T-cell (primary cell): ENCODE data around the gene ABCA6. TPM values are rescaled to one million over a fixed set of nuclear protein-coding genes. Genes with fewer than 3 reads are reported as not detected.

Source experiments
- ATAC-seq, 4 experiments: fragments of 200-7000 bp in 3 of 4; fragments of 150-1000 bp in 1 of 4; cut with Tn5 transposase; replicated peaks in 1 of 4; 1 replicate in 3 of 4; 2 replicates in 1 of 4; pipeline ENCODE4 v1.10.0; 2021; ENCODE audit warnings: moderate library complexity in 3 of 4, mild to moderate bottlenecking in 2 of 4, moderate number of reproducible peaks in 1 of 4
- CTCF ChIA-PET, 2 donors: fragments of 300-600 bp; sonication (Branson Sonifier 250); formaldehyde crosslinking; loops; one replicate each; lab custom pipeline; 2022; ENCODE audit warnings: antibody characterized with exemption in 2 of 2; lab: Charles Lee
- POLR2A ChIA-PET, 2 donors: fragments of 300-600 bp; sonication (Branson Sonifier 250); formaldehyde crosslinking; loops; one replicate each; lab custom pipeline; 2022; ENCODE audit warnings: antibody characterized with exemption in 2 of 2; lab: Charles Lee
- DNase-seq, 35 experiments: peaks; one replicate each; pipeline versions ENCODE4 v3.0.0 to v3.0.0-alpha.2; 2013 to 2023
- H3K27ac ChIP-seq: one replicate; pipeline ENCODE4 v1.5.1; 2013; ENCODE audit warnings: low read length
- H3K27me3 ChIP-seq, 2 experiments: replicated peaks in 1 of 2; 1 replicate in 1 of 2; 2 replicates in 1 of 2; pipeline versions ENCODE4 v1.6.1 to v1.7.0; 2013; ENCODE audit warnings: low read length in 1 of 2, mixed read lengths in 1 of 2; ENCODE audit not compliant: control insufficient read depth in 2 of 2, insufficient read depth in 2 of 2; ENCODE audit errors: extremely low read depth in 1 of 2
- H3K36me3 ChIP-seq, 2 donors: 1 replicate in 1 of 2; 2 replicates in 1 of 2; pipeline versions ENCODE4 v1.6.1 to v1.7.0; 2013; ENCODE audit warnings: low read length in 1 of 2; ENCODE audit not compliant: control insufficient read depth in 2 of 2, insufficient read depth in 1 of 2; ENCODE audit errors: extremely low read depth in 1 of 2
- H3K4me1 ChIP-seq, 2 experiments: 1 replicate in 1 of 2; 2 replicates in 1 of 2; pipeline versions ENCODE4 v1.6.1 to v1.7.0; 2013; ENCODE audit warnings: low read length in 2 of 2, mixed read lengths in 1 of 2; ENCODE audit not compliant: insufficient read depth in 2 of 2, control insufficient read depth in 1 of 2; ENCODE audit errors: extremely low read depth in 1 of 2
- H3K4me3 ChIP-seq, 2 donors: 1 replicate in 1 of 2; 2 replicates in 1 of 2; pipeline versions ENCODE4 v1.5.1 to v1.7.0; 2013; ENCODE audit warnings: mild to moderate bottlenecking in 2 of 2, low read length in 1 of 2, moderate library complexity in 1 of 2; ENCODE audit not compliant: control insufficient read depth in 1 of 2; ENCODE audit errors: extremely low read depth in 1 of 2
- H3K9me3 ChIP-seq: 2 replicates; pipeline ENCODE4 v1.7.0; 2013
- H3K27ac Mint-ChIP-seq, 2 donors: one replicate each; pipeline ENCODE4 v1.8.0; 2020 to 2021; ENCODE audit warnings: mild to moderate bottlenecking in 2 of 2, mixed read lengths in 2 of 2
- H3K27me3 Mint-ChIP-seq, 2 donors: one replicate each; pipeline ENCODE4 v1.8.0; 2021 to 2022; ENCODE audit warnings: mixed read lengths in 2 of 2
- H3K36me3 Mint-ChIP-seq: one replicate; pipeline ENCODE4 v1.8.0; 2021; ENCODE audit warnings: mixed read lengths
- H3K4me1 Mint-ChIP-seq, 3 donors: one replicate each; pipeline ENCODE4 v1.8.0; 2020 to 2022; ENCODE audit warnings: mixed read lengths in 3 of 3, mild to moderate bottlenecking in 1 of 3
- H3K4me3 Mint-ChIP-seq, 3 donors: one replicate each; pipeline ENCODE4 v1.8.0; 2020 to 2022; ENCODE audit warnings: mild to moderate bottlenecking in 3 of 3, mixed read lengths in 3 of 3, moderate library complexity in 3 of 3
- H3K9me3 Mint-ChIP-seq, 3 donors: one replicate each; pipeline ENCODE4 v1.8.0; 2020 to 2022; ENCODE audit warnings: mixed read lengths in 3 of 3
- WGBS: methylation state at CpG from one replicate; pipeline ENCODE4 v1.1.5; 2013; ENCODE audit warnings: missing lambda C conversion rate; ENCODE audit not compliant: insufficient coverage; 5-methylcytosine and 5-hydroxymethylcytosine counted together
- total RNA-seq, 35 experiments: library from RNA in 6 of 35; stranded (reverse) in 6 of 35; fragments of 120-200 nt in 1 of 35; gene quantifications; one replicate each; pipeline versions ENCODE4 v1.2.1 to v1.2.4 and lab custom pipeline; 2013 to 2026

The ABCA6 gene
- total RNA-seq, 5 donors from 2014 or later (not counting 1 experiment from before 2014, with no cell fraction given), result 0.25 to 1.2 (median 0.79) TPM

DNA sequence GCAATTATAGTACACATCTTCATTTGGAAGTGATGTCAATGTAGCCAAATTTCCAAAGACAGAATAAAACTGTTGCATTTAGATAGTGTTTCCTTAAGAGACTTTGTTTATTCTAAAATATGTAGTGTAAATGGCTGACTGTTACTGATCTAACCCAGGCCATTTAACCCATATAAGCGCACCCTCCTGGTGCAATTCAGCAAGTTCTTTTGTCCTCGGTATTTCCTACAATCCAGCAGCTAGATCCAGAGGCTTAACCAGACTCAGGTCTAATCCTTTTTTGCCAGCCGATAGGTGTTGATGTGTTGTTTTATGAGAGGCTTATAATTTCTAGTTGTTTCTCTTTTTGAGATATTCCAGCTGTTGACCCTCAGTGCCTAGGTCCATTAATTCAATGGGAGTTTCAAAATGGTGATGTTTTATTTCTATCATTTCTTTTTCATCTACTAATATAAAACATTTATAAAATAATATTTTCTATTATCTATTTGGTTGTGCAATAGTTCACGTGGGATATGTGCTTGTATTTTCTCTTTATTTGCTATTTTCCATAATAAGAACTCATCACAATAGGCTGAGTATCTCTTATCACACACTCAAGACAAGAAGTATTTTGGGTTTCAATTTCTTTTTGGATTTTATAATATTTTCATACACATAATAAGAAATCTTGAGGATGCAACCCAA, 95.4 kb downstream of the ABCA6 start:
- ChIA-PET POLR2A (no interaction called here), CTCF (no interaction called here)
- ATAC-seq, result no peak
- no peak for DNase-seq
- WGBS, result no CpG with 5 or more reads among the region's 4 CpGs
- peaks cover 0 to 18% of the 10 kb centered on the region in 2 experiments for H3K4me1 ChIP-seq
- Mint-ChIP-seq H3K4me3 (no peak overlapping the region), H3K36me3 (no peaks in the 10 kb centered on the region), H3K27ac (no peak overlapping the region), H3K4me1 (peaks cover 13 to 19% (median 18%) of the 10 kb centered on the region in 3 donors), H3K27me3 (peaks cover 3 to 5% of the 10 kb centered on the region in 2 donors), H3K9me3 (no peaks in the 10 kb centered on the region)
- no peaks in the 10 kb centered on the region for H3K9me3 ChIP-seq
- H3K27ac ChIP-seq, result no peak overlapping the region
- no peaks in the 10 kb centered on the region for H3K36me3 ChIP-seq
- H3K27me3 ChIP-seq, result no peaks in the 10 kb centered on the region
- H3K4me3 ChIP-seq, result no peak overlapping the region

DNA sequence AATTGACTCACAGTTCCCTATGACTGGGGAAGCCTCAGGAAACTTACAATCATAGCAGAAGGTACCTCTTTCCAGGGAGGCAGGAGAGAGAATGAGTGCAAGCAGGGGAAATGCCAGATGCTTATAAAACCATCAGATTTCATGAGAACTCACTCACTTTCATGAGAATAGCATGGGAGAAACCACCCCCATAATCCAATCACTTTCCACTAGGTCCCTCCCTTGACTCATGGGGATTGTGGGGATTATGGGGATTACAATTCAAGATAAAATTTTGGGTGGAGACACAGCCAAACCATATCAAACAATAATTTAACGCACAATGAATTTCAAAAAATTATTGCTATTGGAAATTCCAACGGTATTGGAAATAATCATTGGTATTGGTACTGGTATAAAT, 96.0 kb downstream of the ABCA6 start:
- ATAC-seq (no peak), DNase-seq (no peak)
- ChIA-PET POLR2A (no interaction called here), CTCF (no interaction called here)
- Mint-ChIP-seq H3K4me1 (peaks cover 13 to 19% (median 18%) of the 10 kb centered on the region in 3 donors), H3K4me3 (no peak overlapping the region), H3K9me3 (no peaks in the 10 kb centered on the region), H3K36me3 (no peaks in the 10 kb centered on the region), H3K27ac (no peak overlapping the region), H3K27me3 (no peaks in the 10 kb centered on the region)
- no peaks in the 10 kb centered on the region for H3K27me3 ChIP-seq
- H3K4me3 ChIP-seq, result no peak overlapping the region
- peaks cover 0 to 18% of the 10 kb centered on the region in 2 experiments for H3K4me1 ChIP-seq
- WGBS, result no CpG with 5 or more reads among the region's 2 CpGs
- no peaks in the 10 kb centered on the region for H3K36me3 ChIP-seq
- no peaks in the 10 kb centered on the region for H3K9me3 ChIP-seq
- H3K27ac ChIP-seq, result no peak overlapping the region

DNA sequence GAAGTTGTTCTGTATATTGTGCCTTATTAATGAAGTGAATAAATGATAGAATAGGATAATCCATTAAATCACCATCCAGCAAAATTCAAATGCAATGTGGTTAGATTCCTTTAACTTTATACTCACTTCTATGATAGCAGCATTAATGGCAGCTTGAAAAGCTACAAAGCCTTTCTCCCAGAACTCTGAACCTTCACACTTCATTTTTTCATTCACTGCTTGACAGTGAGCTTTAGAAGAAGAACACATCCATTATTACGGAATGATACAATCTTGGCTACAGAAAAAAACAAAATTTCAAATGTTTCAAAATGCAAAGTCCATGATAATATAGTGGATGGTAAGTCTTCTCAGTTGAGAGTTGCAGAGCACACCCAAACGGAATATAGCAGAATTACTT, 97.3 kb downstream of the ABCA6 start:
- no peak overlapping the region for H3K4me3 ChIP-seq
- no peaks in the 10 kb centered on the region for H3K36me3 ChIP-seq
- Mint-ChIP-seq H3K27ac (no peak overlapping the region), H3K4me1 (peaks cover 13 to 19% (median 18%) of the 10 kb centered on the region in 3 donors), H3K36me3 (no peaks in the 10 kb centered on the region), H3K4me3 (no peak overlapping the region), H3K9me3 (no peaks in the 10 kb centered on the region), H3K27me3 (no peaks in the 10 kb centered on the region)
- CTCF ChIA-PET, result no interaction called here
- no peaks in the 10 kb centered on the region for H3K27me3 ChIP-seq
- H3K9me3 ChIP-seq, result no peaks in the 10 kb centered on the region
- POLR2A ChIA-PET, result interaction anchor here in 1 of 2 donors (0.6 kb wide), 1 partner anchor 178 kb away, joined by 3 read pairs; no protein-coding TSS in a partner anchor
- ATAC-seq, result no peak
- no peak overlapping the region for H3K27ac ChIP-seq
- DNase-seq, result no peak
- no CpG with 5 or more reads among the region's 2 CpGs for WGBS
- H3K4me1 ChIP-seq, result peaks cover 0 to 14% of the 10 kb centered on the region in 2 experiments

DNA sequence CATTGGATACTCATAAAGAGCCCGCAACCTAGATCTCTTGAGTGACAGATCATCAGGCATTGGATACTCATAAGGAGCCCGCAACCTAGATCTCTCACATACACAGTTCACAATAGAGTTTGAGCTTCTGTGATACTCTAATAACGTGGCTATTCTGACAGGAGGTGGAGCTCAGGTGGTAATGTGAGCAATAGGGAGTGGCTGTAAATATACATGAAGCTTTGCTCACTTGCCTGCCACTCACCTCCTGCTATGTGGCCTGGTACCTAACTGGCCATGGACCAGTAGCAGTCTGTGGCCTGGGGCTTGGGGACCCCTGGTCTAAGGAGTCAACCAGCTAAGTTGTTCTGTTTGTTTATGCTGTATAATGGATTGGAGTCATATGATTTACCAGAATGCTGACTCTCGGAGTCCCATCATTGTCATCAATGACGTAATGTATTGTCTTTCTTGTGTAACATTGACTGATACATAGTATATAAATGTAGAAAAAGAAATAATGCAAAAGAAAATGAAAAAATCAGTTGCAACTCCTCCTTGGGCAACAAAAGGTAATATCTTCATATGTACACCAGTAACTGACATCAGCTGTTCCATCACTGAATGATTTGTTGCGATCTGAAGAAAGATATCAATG, 98.5 kb downstream of the ABCA6 start:
- no peak overlapping the region for H3K27ac Mint-ChIP-seq
- peaks cover 7 to 8% (median 7%) of the 10 kb centered on the region in 3 donors for H3K4me1 Mint-ChIP-seq
- DNase-seq (no peak), ATAC-seq (no peak)
- H3K9me3 Mint-ChIP-seq, result no peaks in the 10 kb centered on the region
- H3K4me3 Mint-ChIP-seq, result no peak overlapping the region
- H3K27ac ChIP-seq, result no peak overlapping the region
- H3K9me3 ChIP-seq, result no peaks in the 10 kb centered on the region
- WGBS, result no CpG with 5 or more reads among the region's 6 CpGs
- ChIA-PET CTCF (no interaction called here), POLR2A (no interaction called here)
- no peaks in the 10 kb centered on the region for H3K36me3 Mint-ChIP-seq
- H3K27me3 ChIP-seq, result no peaks in the 10 kb centered on the region
- H3K4me1 ChIP-seq, result peaks cover 0 to 3% of the 10 kb centered on the region in 2 experiments
- H3K36me3 ChIP-seq, result no peaks in the 10 kb centered on the region
- H3K4me3 ChIP-seq, result no peak overlapping the region
- H3K27me3 Mint-ChIP-seq, result peaks cover 0 to 1% of the 10 kb centered on the region in 2 donors

DNA sequence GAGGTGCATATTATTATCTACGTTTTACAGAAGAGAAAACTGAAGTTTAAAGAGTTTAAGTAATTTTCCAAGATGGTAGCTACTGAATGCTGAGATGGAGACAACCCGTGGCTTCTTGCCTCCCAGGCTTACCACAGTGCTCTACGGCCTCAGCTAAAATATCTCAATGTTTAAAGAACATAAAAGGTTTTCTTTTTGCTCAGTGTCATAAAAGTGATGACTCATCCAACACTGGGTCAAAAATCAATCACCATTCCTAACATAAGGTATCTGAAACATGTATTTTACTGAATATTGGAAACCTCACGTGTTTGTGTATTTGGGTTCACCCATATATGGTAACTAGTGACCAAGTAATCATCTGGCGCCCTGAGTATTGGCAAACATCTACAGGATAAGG, 99.4 kb downstream of the ABCA6 start:
- CTCF ChIA-PET, result no interaction called here
- no CpG with 5 or more reads among the region's 5 CpGs for WGBS
- no peaks in the 10 kb centered on the region for H3K9me3 ChIP-seq

DNA sequence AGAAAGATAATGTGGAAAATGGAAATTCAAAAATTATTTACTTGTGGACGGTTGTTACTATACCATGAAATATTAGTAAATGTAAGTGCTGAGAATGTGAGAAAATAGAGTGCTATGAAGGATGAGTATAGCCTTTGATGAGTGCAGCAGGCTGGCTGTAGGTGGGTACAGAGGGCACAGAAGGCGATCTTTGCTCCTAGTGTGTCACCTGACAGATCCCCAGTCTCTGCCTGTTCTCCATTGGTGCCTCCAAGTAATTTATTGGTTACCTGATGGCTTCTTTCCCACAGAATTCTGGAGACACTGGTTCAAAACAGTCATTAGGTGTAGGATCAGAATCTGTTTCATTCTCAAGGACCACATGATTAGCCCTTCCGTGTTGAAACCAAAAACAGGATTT, 109.9 kb downstream of the ABCA6 start:
- H3K4me3 ChIP-seq, result no peak overlapping the region
- H3K27ac Mint-ChIP-seq, result no peak overlapping the region
- ChIA-PET POLR2A (no interaction called here), CTCF (no interaction called here)
- no peaks in the 10 kb centered on the region for H3K36me3 ChIP-seq
- no peaks in the 10 kb centered on the region for H3K4me1 ChIP-seq
- no peak for DNase-seq
- WGBS, result 100% methylated on average over 2 of the region's 3 CpGs
- no peaks in the 10 kb centered on the region for H3K4me1 Mint-ChIP-seq
- no peaks in the 10 kb centered on the region for H3K9me3 ChIP-seq
- peaks cover 6 to 9% of the 10 kb centered on the region in 2 donors for H3K27me3 Mint-ChIP-seq
- no peak overlapping the region for H3K4me3 Mint-ChIP-seq
- H3K27me3 ChIP-seq, result no peaks in the 10 kb centered on the region
- H3K36me3 Mint-ChIP-seq, result no peaks in the 10 kb centered on the region
- no peak overlapping the region for H3K27ac ChIP-seq
- no peak for ATAC-seq
- peaks cover 0 to 8% (median 0%) of the 10 kb centered on the region in 3 donors for H3K9me3 Mint-ChIP-seq

More for the DNA sequence above, 99.4 kb downstream of the ABCA6 start:
- peaks cover 0 to 2% of the 10 kb centered on the region in 2 experiments for H3K4me1 ChIP-seq
- Mint-ChIP-seq H3K36me3 (peaks cover 2% of the 10 kb centered on the region), H3K4me3 (no peak overlapping the region), H3K4me1 (peaks cover 0 to 2% (median 0%) of the 10 kb centered on the region in 3 donors), H3K27me3 (peaks cover 4 to 6% of the 10 kb centered on the region in 2 donors), H3K27ac (no peak overlapping the region), H3K9me3 (peaks cover 0 to 7% (median 5%) of the 10 kb centered on the region in 3 donors)
- no peak for DNase-seq
- no peaks in the 10 kb centered on the region for H3K27me3 ChIP-seq
- POLR2A ChIA-PET, result no interaction called here
- no peak overlapping the region for H3K4me3 ChIP-seq
- no peak for ATAC-seq
- no peak overlapping the region for H3K27ac ChIP-seq
- H3K36me3 ChIP-seq, result no peaks in the 10 kb centered on the region
